Measurements from ENCODE around the gene TRAPPC6A. TPM values are rescaled to one million over a fixed set of nuclear protein-coding genes. Genes with fewer than 3 reads are reported as not detected.

TRAPPC6A gene
- total and polyA plus RNA-seq, 2 of the 13 experiments (the other 11 are each of a cell fraction or from before 2014, with no cell fraction given): 6.5 to 21.0 TPM

DNA sequence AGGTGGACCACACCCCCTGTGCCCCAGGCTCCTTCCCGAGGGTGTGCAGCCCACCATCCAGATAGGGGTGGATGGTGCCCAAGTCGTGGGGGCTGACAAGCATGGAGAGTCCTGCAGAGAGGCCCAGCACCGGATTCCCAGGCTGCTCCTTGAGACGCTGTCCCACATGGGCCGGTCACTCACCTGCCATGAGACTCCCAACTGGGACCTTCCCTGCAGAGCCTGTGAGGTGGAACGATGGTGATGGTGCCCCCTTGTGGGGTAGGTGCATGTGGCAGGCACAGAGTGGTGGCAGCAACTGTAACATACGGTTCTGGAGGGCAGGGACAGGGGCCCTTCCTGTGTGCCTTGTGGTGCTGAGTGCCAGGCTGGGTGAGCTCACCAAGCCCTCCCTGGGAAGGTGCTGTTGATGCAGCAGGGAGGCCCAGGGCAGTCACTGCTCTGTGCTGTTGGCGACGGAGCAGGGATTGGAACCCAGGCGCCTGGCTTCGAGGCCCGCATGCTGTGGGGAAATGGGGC lies 52.0 kb downstream of the TRAPPC6A start (continued):
- TF ChIP-seq, protein P1, sequence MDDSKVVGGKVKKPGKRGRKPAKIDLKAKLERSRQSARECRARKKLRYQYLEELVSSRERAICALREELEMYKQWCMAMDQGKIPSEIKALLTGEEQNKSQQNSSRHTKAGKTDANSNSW (CRISPR knock-in tag; IDR thresholded peaks at IDR 0.05; ENCODE audit: borderline replicate concordance): no peak
- no peak for TF ChIP-seq RFX3 (CRISPR knock-in tag; IDR thresholded peaks at IDR 0.05)
- TF ChIP-seq, protein P2, sequence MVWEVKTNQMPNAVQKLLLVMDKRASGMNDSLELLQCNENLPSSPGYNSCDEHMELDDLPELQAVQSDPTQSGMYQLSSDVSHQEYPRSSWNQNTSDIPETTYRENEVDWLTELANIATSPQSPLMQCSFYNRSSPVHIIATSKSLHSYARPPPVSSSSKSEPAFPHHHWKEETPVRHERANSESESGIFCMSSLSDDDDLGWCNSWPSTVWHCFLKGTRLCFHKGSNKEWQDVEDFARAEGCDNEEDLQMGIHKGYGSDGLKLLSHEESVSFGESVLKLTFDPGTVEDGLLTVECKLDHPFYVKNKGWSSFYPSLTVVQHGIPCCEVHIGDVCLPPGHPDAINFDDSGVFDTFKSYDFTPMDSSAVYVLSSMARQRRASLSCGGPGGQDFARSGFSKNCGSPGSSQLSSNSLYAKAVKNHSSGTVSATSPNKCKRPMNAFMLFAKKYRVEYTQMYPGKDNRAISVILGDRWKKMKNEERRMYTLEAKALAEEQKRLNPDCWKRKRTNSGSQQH (CRISPR knock-in tag; IDR thresholded peaks at IDR 0.05; ENCODE audit: low read depth): no peak
- no peak for TF ChIP-seq MAF1 (CRISPR knock-in tag; IDR thresholded peaks at IDR 0.05; ENCODE audit: borderline replicate concordance)
- peak; percentile 52; the same call in 1 of the 2 replicates for TF ChIP-seq ZSCAN21 (CRISPR knock-in tag; IDR thresholded peaks at IDR 0.05; ENCODE audit: borderline replicate concordance)
- TF ChIP-seq ZNF335 (CRISPR knock-in tag; IDR thresholded peaks at IDR 0.05): no peak
- 0 out of 2 replicates have a peak, but pooled peaks have one; percentile 32 for TF ChIP-seq MIER2 (CRISPR knock-in tag; IDR thresholded peaks at IDR 0.05)
- TF ChIP-seq ZNF468 (CRISPR knock-in tag; IDR thresholded peaks at IDR 0.05): no peak
- TF ChIP-seq MEIS2 (CRISPR knock-in tag; IDR thresholded peaks at IDR 0.05): no peak
- TF ChIP-seq, protein P3, sequence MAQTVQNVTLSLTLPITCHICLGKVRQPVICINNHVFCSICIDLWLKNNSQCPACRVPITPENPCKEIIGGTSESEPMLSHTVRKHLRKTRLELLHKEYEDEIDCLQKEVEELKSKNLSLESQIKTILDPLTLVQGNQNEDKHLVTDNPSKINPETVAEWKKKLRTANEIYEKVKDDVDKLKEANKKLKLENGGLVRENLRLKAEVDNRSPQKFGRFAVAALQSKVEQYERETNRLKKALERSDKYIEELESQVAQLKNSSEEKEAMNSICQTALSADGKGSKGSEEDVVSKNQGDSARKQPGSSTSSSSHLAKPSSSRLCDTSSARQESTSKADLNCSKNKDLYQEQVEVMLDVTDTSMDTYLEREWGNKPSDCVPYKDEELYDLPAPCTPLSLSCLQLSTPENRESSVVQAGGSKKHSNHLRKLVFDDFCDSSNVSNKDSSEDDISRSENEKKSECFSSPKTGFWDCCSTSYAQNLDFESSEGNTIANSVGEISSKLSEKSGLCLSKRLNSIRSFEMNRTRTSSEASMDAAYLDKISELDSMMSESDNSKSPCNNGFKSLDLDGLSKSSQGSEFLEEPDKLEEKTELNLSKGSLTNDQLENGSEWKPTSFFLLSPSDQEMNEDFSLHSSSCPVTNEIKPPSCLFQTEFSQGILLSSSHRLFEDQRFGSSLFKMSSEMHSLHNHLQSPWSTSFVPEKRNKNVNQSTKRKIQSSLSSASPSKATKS (CRISPR knock-in tag; IDR thresholded peaks at IDR 0.05): no peak
- TF ChIP-seq NFATC3 (CRISPR knock-in tag; IDR thresholded peaks at IDR 0.05): no peak
- no peak for TF ChIP-seq ESRRA (CRISPR knock-in tag; IDR thresholded peaks at IDR 0.05; ENCODE audit: low read depth)
- no peak for TF ChIP-seq ARNTL (CRISPR knock-in tag; IDR thresholded peaks at IDR 0.05)
- no peak for TF ChIP-seq ZSCAN12 (CRISPR knock-in tag; IDR thresholded peaks at IDR 0.05)
- TF ChIP-seq HDAC2 (CRISPR knock-in tag; IDR thresholded peaks at IDR 0.05): peak; percentile 37; the same call in 1 of the 2 replicates
- peak; percentile 42; the same call in 1 of the 2 replicates for TF ChIP-seq GZF1 (CRISPR knock-in tag; IDR thresholded peaks at IDR 0.05)
- no peak for TF ChIP-seq GTF3A (CRISPR knock-in tag; conservative IDR thresholded peaks at IDR 0.05)
- TF ChIP-seq, protein P4, sequence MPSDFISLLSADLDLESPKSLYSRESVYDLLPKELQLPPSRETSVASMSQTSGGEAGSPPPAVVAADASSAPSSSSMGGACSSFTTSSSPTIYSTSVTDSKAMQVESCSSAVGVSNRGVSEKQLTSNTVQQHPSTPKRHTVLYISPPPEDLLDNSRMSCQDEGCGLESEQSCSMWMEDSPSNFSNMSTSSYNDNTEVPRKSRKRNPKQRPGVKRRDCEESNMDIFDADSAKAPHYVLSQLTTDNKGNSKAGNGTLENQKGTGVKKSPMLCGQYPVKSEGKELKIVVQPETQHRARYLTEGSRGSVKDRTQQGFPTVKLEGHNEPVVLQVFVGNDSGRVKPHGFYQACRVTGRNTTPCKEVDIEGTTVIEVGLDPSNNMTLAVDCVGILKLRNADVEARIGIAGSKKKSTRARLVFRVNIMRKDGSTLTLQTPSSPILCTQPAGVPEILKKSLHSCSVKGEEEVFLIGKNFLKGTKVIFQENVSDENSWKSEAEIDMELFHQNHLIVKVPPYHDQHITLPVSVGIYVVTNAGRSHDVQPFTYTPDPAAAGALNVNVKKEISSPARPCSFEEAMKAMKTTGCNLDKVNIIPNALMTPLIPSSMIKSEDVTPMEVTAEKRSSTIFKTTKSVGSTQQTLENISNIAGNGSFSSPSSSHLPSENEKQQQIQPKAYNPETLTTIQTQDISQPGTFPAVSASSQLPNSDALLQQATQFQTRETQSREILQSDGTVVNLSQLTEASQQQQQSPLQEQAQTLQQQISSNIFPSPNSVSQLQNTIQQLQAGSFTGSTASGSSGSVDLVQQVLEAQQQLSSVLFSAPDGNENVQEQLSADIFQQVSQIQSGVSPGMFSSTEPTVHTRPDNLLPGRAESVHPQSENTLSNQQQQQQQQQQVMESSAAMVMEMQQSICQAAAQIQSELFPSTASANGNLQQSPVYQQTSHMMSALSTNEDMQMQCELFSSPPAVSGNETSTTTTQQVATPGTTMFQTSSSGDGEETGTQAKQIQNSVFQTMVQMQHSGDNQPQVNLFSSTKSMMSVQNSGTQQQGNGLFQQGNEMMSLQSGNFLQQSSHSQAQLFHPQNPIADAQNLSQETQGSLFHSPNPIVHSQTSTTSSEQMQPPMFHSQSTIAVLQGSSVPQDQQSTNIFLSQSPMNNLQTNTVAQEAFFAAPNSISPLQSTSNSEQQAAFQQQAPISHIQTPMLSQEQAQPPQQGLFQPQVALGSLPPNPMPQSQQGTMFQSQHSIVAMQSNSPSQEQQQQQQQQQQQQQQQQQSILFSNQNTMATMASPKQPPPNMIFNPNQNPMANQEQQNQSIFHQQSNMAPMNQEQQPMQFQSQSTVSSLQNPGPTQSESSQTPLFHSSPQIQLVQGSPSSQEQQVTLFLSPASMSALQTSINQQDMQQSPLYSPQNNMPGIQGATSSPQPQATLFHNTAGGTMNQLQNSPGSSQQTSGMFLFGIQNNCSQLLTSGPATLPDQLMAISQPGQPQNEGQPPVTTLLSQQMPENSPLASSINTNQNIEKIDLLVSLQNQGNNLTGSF (CRISPR knock-in tag; IDR thresholded peaks at IDR 0.05): no peak
- no peak for TF ChIP-seq CREM (IDR thresholded peaks at IDR 0.05)
- TF ChIP-seq CREM (CRISPR knock-in tag; IDR thresholded peaks at IDR 0.05): no peak
- no peak for TF ChIP-seq MTA1 (CRISPR knock-in tag; IDR thresholded peaks at IDR 0.05; ENCODE audit: borderline replicate concordance)

Data from HepG2 (cell line).